Stimulated activated CD8-positive, alpha-beta memory T cell treated with anti-CD3 and anti-CD28 coated beads, Interleukin-15, amount 100 ng/mL, for 24 hours (primary cell): ENCODE data around the gene SUN5.

Experiments
- DNase-seq: peaks from one replicate; pipeline ENCODE4 v3.0.0-alpha.2; 2020; ENCODE audit warnings: low read depth

Gene SUN5

GRCh38 chr20:32995802-32996201 lies 8.4 kb downstream of the SUN5 start:
- no peak for DNase-seq

GRCh38 chr20:32993496-32994050 lies 10.7 kb downstream of the SUN5 start:
- no peak for DNase-seq

DNA sequence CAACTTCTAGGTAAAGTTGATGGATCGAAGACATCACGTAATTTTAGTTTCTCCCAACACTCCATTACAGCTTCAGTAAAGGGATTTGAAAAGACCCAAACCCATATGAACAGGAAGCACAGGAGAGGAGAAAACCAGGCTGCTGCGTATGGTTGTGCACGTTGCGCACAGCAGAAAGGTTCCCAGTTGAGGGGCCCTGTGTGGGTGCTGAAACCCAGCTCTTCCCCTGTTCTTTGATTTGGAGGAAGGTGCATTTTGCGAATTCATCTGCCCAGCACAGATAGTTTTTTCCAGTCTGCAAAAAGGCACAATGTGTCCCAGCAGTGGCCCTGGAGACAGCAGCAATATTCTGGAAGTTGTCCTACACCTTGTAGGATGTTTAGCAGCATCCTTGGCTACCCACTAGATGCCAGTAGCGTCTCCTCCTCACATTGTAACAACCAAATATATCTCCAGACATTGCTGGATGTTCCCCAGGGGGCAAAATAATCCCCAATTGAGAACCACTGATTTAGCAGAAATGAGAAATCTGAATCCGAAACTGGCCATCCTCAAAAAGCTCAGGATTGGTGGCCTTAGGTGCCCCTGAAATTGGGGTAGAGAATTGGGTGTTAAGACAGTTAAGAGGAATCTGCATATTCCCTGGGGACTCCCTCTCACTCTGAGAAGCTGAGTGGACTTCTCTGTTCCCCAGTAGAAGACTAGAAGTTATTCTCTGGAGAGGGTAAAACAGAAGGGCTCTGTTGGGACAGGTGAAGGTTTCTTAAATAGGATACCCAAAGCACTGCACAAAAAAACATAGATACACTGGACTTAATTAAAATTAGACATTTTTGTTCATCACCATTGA lies 12.2 kb downstream of the SUN5 start:
- no peak for DNase-seq

GRCh38 chr20:32991383-32991782 lies 12.8 kb downstream of the SUN5 start:
- no peak for DNase-seq

DNA sequence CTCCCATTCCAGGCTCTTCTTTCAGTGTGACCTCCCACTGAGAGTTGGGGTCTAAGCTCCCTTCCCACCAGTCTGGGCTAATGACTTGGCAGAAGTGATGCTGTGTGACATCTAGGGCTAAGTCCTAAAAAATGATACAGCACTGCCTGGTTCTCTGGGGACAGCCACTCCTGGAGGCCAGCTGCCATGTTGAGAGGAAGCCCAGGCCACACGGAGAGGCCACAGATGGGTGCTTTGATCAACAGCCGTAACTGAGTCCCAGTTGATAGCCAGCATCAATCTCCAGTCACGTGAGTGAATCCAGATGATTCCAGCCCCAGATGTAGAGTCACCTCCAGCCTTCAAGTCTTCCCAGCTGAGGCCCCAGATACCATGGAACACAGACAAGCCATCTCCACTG lies 13.8 kb downstream of the SUN5 start:
- no peak for DNase-seq

GRCh38 chr20:32989507-32990283 lies 14.5 kb downstream of the SUN5 start:
- no peak for DNase-seq

DNA sequence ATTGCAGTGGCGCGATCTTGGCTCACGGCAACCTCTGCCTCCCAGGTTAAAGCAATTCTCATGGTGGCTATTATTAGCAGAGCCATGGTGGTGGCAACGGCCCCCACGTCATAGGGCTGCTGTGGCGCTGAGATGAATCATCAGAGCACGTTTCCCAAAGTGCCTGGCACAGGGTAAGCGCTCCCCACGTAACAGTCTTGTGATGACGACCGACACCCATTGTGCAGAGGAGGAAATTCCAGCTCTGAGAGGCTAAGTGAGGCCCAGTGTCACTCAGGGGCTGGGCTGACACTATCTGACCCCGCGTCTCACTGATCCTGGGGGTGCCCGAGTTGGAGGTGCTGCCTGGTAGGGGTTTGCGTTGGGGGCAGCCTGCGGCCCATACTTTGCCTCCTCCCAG lies 16.2 kb downstream of the SUN5 start:
- no peak for DNase-seq

DNA sequence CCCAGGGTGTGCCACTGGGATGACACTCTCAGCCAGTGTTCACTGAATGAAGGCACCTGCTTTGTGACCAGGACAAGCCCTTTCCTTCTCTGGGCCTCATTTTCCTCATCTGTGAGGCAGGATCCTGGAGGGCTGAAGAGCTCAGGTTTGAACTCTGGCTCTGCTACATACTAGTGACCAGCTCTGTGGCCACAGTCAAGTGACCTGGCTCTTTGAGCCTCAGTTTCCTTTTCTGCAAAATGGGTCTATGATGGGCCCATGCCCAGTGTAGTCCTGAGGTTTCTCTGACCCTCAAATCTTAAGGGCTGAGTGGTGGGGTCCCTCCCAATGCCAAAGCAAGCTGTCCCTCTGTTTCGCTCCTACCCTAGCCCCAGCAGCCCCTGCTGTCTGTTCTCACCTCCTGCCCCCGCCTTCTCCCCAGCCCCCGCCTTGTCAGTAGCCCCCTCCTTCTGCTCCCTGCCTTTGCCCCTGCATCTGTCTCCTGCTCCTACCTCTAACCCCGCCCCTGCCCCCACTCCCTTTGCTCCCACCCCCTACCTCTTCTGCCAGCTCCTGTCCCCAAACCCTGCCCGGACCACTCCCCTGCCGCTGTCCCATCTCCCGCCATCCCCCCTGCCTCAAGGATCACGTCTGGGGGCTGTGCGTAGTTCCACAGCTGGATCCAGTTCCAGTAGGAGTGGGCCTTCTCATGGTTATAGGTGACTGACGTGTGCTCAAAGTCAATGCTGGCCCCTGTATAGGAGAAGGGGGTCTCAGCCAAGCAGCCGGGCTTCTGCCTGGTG lies 17.0 kb downstream of the SUN5 start:
- DNase-seq: no peak

DNA sequence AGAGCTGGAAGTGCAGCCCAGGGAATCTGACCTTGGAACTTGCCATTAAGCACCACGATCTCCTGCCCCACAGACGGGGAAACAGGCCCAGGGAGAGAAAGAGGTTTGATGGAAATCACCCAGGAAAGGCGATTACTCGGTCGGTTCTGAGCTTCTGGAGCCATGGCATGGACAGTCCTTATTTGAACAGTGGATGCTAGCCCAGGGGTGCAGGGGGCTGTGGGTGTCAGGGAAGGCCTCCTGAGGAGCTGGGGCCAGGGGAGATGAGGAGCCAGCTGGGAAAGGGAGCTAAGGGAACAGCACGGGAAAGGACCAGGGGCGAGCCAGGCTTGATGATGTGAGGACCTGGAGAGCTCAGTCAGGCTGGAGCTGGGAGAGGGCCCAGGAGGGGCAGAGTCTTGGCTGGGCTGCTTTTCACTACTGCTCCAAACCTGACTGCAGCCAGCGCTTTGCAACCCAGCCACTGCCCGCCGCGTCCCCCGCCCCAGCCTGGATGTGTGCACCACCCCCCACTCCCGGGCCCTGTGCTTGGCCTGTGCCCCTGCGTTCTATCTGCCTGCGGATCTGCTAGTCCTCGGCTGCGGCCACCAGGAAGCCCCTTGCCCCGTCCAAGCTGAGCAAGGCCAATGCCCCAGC lies 17.8 kb downstream of the SUN5 start:
- no peak for DNase-seq

DNA sequence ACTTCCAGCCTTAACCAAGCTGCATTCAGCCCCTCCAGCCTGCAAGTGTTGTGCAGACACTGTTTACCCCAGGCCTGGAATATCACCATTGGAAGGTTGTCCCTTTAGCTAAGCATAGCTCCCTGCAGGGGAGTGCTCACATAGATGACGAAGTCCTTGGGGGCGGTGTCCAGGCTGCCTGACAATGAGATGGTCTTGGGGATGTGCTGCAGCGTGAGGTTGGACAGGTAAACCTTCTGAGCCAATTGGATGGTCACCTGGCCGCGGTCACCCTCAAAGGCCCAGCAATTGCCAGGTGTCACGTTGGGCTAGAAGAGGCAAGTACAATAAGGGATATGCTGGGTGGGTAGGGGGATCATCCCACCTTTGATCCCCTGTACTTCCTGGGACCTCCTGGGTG lies 18.6 kb downstream of the SUN5 start:
- no peak for DNase-seq

GRCh38 chr20:32984631-32985354 lies 19.4 kb downstream of the SUN5 start:
- no peak for DNase-seq

DNA sequence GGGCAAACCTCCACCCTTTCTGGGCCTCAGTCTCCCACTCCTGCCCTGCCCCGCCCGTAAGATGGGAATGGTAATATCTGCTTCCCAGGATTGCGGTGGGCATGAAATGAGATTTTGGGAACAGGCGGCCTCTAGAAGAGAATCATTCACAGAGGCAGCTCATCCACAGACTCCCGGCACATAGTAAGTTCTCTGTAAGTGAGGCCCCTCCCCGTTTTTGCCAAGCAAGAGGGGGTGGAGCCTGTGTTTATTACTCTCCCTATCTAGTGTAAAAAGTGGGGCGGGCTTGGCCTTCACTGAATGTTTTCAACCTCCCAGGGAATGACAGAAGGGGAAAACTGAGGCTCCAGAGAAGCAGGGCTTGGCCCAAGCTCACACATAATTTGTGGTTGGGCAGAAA lies 20.0 kb downstream of the SUN5 start:
- no peak for DNase-seq

DNA sequence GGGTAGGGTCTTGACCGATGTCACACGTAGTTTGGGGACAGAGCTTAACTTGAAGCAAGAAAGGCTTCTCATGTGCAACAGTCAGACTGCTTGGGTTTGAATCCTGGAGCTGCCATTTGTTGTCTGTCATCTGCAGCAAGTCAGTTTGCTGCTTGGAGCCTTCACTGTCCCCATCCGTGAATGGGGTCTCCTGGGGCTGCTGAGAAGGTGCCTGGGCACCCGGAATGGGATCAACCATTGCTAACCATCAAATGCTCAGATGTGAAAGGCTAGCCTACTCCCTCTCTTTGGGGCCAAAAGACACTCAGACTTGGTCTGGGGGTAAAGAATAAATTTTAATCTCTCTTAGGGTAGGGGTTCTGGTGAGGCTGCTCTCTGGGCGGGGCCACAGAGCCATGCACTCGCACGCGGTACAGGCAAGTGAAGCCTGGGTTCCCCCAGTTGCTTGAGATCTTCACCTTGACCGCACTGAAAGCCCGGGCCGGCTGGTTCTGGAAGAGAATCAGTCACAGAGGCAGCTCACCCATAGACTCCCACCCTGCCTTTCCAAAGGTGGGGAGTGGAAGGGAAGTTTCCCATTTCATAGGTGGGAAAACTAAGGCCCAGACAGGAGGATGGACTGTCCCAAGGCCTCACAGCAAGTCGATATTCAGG lies 20.6 kb downstream of the SUN5 start:
- no peak for DNase-seq

DNA sequence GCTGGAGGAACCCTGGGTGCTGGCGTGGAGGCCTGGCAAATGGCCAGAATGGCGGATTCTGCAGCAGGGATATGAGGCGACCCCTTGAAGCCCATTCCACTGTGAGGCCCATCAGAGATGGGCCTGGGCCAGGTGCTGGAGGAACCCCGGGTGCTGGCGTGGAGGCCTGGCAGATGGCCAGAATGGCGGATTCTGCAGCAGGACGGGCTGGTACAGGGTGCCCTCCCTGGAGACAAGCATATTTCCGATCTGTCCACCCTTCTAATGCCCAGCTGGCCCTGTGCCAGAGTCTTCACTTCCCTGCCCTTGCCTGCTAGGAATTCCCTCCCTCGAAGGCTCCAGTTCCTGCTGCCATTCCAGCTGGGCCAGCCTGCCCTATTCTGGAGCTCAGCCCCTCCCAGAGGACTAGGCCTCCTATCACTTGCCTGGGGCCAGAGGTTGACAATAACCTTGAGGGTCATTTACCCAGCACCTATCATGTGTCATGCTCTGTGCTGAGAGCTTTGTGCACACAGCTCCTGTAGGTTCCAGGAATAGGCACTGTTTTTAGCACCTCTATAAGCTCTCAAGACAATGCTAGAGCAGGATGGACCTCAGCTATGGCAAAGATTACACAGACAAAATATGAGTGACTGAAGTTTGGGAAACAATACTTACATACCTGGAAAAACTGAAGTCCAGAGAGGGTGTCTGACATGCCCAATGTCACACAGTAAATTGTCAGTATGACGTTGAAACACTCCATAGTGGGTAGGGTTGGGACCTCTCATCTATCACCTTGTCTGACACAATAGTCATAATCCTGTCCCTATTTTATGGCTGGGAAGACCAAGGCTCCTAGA lies 21.4 kb downstream of the SUN5 start:
- DNase-seq: no peak

DNA sequence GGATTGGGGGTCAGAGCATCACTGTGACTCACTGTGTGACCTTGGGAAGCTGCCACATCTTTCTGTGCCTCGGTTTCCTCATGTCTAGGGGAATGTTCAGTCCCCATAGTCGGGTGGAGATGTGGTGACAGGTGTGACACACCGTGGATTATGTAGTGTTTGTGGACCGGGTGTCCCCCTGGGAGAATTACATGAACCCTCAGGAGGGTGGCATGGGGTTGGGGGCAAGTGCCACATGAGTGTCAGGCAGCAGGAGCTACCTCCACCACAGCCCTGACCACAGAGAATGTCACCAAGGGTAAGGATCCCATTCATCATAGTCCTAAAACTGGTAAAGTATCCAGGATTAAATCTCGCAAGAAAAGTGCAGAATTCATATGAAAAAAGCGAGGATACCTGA lies 23.2 kb downstream of the SUN5 start:
- DNase-seq: no peak

DNA sequence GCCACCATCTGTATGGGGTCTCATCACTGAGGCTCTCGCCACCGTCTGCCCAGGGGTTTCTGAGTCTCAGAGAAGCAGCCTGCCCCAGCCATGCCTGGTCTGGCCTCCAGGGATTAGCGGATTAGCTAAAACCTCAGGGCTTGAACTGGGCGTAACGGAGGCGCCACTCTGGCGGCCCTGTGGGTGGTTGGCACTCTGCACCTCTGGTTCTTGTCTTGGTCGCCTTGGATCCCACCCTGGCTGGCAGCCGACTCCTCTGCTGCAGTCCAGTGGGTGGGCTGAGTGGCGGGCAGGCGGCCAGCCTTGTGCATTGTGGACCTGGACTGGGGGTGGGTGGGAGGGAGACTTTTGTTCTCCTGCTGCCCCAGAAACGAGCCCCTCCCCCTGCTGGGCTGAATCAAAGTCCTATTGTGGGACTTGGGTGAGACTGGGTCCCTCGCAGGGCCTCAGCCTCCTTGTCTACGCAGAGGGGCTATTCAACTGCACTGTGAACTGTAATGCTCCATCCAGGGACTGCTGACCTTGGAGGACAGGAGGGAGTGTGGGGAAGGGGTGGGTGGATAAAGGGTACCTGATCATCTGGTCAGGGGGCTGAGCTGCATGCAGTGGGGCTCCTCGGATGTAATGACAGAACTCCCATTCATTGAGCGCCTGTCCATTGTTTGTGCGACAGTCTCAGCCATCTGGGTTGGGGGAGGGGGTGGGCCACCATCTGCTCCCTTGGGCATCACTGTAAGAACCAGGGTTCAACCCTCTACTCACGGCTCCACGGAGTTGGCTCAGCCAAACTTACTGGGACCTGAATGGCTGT lies 23.9 kb downstream of the SUN5 start:
- DNase-seq: no peak

DNA sequence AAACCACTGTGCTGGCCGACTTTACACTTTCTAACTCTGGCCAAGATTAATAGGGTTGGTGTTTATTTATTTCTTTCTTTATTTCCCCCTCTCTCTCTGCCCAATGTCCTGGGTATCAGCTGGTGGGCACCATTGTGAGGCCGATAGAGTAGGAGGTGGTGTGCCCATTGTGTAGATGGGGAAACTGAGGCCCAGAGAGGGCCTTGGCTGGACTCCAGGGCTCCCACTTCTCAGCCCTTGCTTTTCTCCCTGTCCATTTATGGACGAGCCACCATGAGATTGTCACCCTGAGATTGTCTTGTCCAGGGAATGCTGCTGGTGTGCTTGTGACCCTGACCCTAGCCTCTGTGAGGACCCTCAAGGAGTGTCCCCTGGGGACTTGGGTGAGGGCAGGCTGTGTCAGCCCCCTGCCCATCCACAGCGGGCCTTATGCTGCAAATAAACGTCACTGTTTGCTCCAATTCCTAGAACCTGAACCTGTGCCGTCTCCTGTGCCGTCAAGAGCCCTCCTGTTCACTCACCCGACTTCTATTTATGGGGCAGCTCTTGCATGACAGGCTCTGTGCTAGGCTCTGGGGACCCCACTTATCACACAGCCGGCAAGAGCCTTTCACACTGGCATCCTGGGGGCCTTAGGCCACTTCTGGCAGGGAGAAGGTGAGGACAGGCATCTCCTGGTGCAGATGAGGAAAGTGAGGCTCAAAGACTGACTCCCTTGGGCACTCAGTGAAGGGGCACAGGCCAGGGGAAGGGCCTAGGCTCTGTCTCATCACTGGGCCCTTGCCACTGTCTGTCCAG lies 24.8 kb downstream of the SUN5 start:
- DNase-seq: no peak

GRCh38 chr20:32978009-32978335 lies 26.3 kb downstream of the SUN5 start:
- DNase-seq: no peak
